K562 (cell line): Measurements from ENCODE around the gene GTF2A1. TPM values are rescaled to one million over a fixed set of nuclear protein-coding genes. Genes with fewer than 3 reads are reported as not detected.

Source experiments
- CBFA2T2 ChIP-seq: fragments of 450-650 bp; conservative IDR thresholded peaks from 2 replicates; pipeline ENCODE4 v1.6.1; 2017; ENCODE audit warnings: mild to moderate bottlenecking
- HDAC3 ChIP-seq: fragments of 450-650 bp; IDR thresholded peaks from 2 replicates; pipeline ENCODE4 v1.6.1; 2018; ENCODE audit warnings: borderline replicate concordance, mild to moderate bottlenecking, moderate library complexity; ENCODE audit not compliant: partially characterized antibody
- MCM2 ChIP-seq: fragments of 450-650 bp; IDR thresholded peaks from 2 replicates; pipeline ENCODE4 v1.6.1; 2017; ENCODE audit warnings: low read depth, mild to moderate bottlenecking
- NELFE ChIP-seq: IDR thresholded peaks from 2 replicates; pipeline ENCODE4 v1.6.1; 2011; ENCODE audit warnings: mild to moderate bottlenecking; ENCODE audit not compliant: insufficient read depth, insufficient read length
- NR2C1 ChIP-seq, 2 experiments: fragments of 450-650 bp; IDR thresholded peaks; 2 replicates each; pipeline ENCODE4 v1.6.1; 2017; ENCODE audit warnings: mild to moderate bottlenecking in 2 of 2, antibody characterized with exemption in 1 of 2, inconsistent platforms in 1 of 2, missing compliant biosample characterization in 1 of 2, missing genetic modification characterization in 1 of 2
- SLC30A9 ChIP-seq: fragments of 250-450 bp; sonication (Bioruptor Pico); IDR thresholded peaks from 2 replicates; pipeline ENCODE4 v1.8.0; 2022; ENCODE audit warnings: mild to moderate bottlenecking, moderate library complexity
- SNRNP70 ChIP-seq: fragments of 200-400 bp; formaldehyde crosslinking; optimal IDR thresholded peaks from 2 replicates; pipeline ENCODE3; 2017; ENCODE audit warnings: low read depth, low read length
- polyA plus RNA-seq, 8 experiments: library from polyadenylated mRNA; depleted of rRNA in 4 of 8; stranded (reverse) in 5 of 8; unstranded in 3 of 8; fragments of >200 nt; fragmentation: Nextera tagmentation in 2 of 8; fragmentation: Illumina TruSeq in 1 of 8; extraction: Ambion mirVana in 2 of 8; extraction: Trizol in 1 of 8; gene quantifications; 2 replicates each; pipeline versions ENCODE4 v1.2.1 to v1.2.3, GENCODE V29; 2011 to 2014; ENCODE audit warnings: inconsistent platforms in 1 of 8, missing spikeins in 1 of 8
- total RNA-seq, 7 experiments: library from RNA; depleted of rRNA in 6 of 7; stranded (reverse); fragments of >200 nt in 6 of 7; fragmentation: Illumina TruSeq in 2 of 7; extraction: Trizol in 2 of 7; gene quantifications; 2 replicates each; pipeline versions ENCODE4 v1.2.1 to v1.2.3, GENCODE V29; 2011 to 2021; ENCODE audit warnings: low replicate concordance in 1 of 7
- TF ChIP-seq, protein P1 (sequence below): fragments of 450-650 bp; IDR thresholded peaks from 2 replicates; pipeline ENCODE4 v1.6.1; 2016; ENCODE audit warnings: mild to moderate bottlenecking, moderate library complexity
- TF ChIP-seq, protein P2 (sequence below): fragments of 450-650 bp; formaldehyde crosslinking; IDR thresholded peaks from 2 replicates; pipeline ENCODE4 v1.4.0; 2022; ENCODE audit warnings: missing genetic modification characterization

GTF2A1 gene
- total and polyA plus RNA-seq, 9 of the 15 experiments (the other 6 are each of a cell fraction or from before 2014, with no cell fraction given), result 3.4 to 22.8 (median 14.7) TPM

GRCh38 chr14:81247271-81247766, 26.6 kb upstream of the GTF2A1 start (continued):
- TF ChIP-seq, protein P1, sequence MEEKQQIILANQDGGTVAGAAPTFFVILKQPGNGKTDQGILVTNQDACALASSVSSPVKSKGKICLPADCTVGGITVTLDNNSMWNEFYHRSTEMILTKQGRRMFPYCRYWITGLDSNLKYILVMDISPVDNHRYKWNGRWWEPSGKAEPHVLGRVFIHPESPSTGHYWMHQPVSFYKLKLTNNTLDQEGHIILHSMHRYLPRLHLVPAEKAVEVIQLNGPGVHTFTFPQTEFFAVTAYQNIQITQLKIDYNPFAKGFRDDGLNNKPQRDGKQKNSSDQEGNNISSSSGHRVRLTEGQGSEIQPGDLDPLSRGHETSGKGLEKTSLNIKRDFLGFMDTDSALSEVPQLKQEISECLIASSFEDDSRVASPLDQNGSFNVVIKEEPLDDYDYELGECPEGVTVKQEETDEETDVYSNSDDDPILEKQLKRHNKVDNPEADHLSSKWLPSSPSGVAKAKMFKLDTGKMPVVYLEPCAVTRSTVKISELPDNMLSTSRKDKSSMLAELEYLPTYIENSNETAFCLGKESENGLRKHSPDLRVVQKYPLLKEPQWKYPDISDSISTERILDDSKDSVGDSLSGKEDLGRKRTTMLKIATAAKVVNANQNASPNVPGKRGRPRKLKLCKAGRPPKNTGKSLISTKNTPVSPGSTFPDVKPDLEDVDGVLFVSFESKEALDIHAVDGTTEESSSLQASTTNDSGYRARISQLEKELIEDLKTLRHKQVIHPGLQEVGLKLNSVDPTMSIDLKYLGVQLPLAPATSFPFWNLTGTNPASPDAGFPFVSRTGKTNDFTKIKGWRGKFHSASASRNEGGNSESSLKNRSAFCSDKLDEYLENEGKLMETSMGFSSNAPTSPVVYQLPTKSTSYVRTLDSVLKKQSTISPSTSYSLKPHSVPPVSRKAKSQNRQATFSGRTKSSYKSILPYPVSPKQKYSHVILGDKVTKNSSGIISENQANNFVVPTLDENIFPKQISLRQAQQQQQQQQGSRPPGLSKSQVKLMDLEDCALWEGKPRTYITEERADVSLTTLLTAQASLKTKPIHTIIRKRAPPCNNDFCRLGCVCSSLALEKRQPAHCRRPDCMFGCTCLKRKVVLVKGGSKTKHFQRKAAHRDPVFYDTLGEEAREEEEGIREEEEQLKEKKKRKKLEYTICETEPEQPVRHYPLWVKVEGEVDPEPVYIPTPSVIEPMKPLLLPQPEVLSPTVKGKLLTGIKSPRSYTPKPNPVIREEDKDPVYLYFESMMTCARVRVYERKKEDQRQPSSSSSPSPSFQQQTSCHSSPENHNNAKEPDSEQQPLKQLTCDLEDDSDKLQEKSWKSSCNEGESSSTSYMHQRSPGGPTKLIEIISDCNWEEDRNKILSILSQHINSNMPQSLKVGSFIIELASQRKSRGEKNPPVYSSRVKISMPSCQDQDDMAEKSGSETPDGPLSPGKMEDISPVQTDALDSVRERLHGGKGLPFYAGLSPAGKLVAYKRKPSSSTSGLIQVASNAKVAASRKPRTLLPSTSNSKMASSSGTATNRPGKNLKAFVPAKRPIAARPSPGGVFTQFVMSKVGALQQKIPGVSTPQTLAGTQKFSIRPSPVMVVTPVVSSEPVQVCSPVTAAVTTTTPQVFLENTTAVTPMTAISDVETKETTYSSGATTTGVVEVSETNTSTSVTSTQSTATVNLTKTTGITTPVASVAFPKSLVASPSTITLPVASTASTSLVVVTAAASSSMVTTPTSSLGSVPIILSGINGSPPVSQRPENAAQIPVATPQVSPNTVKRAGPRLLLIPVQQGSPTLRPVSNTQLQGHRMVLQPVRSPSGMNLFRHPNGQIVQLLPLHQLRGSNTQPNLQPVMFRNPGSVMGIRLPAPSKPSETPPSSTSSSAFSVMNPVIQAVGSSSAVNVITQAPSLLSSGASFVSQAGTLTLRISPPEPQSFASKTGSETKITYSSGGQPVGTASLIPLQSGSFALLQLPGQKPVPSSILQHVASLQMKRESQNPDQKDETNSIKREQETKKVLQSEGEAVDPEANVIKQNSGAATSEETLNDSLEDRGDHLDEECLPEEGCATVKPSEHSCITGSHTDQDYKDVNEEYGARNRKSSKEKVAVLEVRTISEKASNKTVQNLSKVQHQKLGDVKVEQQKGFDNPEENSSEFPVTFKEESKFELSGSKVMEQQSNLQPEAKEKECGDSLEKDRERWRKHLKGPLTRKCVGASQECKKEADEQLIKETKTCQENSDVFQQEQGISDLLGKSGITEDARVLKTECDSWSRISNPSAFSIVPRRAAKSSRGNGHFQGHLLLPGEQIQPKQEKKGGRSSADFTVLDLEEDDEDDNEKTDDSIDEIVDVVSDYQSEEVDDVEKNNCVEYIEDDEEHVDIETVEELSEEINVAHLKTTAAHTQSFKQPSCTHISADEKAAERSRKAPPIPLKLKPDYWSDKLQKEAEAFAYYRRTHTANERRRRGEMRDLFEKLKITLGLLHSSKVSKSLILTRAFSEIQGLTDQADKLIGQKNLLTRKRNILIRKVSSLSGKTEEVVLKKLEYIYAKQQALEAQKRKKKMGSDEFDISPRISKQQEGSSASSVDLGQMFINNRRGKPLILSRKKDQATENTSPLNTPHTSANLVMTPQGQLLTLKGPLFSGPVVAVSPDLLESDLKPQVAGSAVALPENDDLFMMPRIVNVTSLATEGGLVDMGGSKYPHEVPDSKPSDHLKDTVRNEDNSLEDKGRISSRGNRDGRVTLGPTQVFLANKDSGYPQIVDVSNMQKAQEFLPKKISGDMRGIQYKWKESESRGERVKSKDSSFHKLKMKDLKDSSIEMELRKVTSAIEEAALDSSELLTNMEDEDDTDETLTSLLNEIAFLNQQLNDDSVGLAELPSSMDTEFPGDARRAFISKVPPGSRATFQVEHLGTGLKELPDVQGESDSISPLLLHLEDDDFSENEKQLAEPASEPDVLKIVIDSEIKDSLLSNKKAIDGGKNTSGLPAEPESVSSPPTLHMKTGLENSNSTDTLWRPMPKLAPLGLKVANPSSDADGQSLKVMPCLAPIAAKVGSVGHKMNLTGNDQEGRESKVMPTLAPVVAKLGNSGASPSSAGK, result no peak
- TF ChIP-seq SLC30A9 (no peak), NELFE (no peak), CBFA2T2 (no peak), NR2C1 (IDR thresholded peaks at IDR 0.05) (no peak), NR2C1 (tag; IDR thresholded peaks at IDR 0.05) (no peak), HDAC3 (no peak), MCM2 (no peak), SNRNP70 (no peak)
- TF ChIP-seq, protein P2, sequence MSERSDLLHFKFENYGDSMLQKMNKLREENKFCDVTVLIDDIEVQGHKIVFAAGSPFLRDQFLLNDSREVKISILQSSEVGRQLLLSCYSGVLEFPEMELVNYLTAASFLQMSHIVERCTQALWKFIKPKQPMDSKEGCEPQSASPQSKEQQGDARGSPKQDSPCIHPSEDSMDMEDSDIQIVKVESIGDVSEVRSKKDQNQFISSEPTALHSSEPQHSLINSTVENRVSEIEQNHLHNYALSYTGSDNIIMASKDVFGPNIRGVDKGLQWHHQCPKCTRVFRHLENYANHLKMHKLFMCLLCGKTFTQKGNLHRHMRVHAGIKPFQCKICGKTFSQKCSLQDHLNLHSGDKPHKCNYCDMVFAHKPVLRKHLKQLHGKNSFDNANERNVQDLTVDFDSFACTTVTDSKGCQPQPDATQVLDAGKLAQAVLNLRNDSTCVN, result no peak
